K562 (cell line): ENCODE measurements around the gene WDR27. TPM values are rescaled to one million over a fixed set of nuclear protein-coding genes. Genes with fewer than 3 reads are reported as not detected.

Experiments used
- ARID1B ChIP-seq: fragments of 450-650 bp; IDR thresholded peaks from 2 replicates; pipeline ENCODE4 v1.6.1; 2016; ENCODE audit warnings: antibody characterized with exemption, mild to moderate bottlenecking, inconsistent platforms
- CREBBP ChIP-seq: IDR thresholded peaks from one replicate; pipeline ENCODE4 v1.6.1; 2012; ENCODE audit warnings: low read depth, mild to moderate bottlenecking, control low read depth, inconsistent platforms, low read length
- HMG20B ChIP-seq: fragments of 250-450 bp; sonication (Bioruptor Pico); IDR thresholded peaks from 2 replicates; pipeline ENCODE4 v1.5.0; 2021; ENCODE audit warnings: mild to moderate bottlenecking
- HNRNPK ChIP-seq: fragments of 200-400 bp; formaldehyde crosslinking; IDR thresholded peaks from one replicate; pipeline ENCODE4 v1.6.1; 2018; ENCODE audit warnings: mild to moderate bottlenecking, low read depth, low read length; ENCODE audit not compliant: poor library complexity, severe bottlenecking
- HNRNPUL1 ChIP-seq: fragments of 200-400 bp; formaldehyde crosslinking; IDR thresholded peaks from 2 replicates; pipeline ENCODE4 v1.6.1; 2017; ENCODE audit warnings: low read length
- HSF4 ChIP-seq: fragments of 250-450 bp; sonication (Bioruptor Pico); IDR thresholded peaks from 2 replicates; pipeline ENCODE4 v2.1.2; 2022; ENCODE audit warnings: mild to moderate bottlenecking, moderate library complexity, borderline replicate concordance
- JUN ChIP-seq, 2 experiments: sonication (generic) in 1 of 2; formaldehyde crosslinking in 1 of 2; IDR thresholded peaks; 2 replicates each; pipeline versions ENCODE4 v1.6.1 to v1.8.0; 2012 to 2022; ENCODE audit warnings: borderline replicate concordance in 2 of 2, mild to moderate bottlenecking in 2 of 2, improper control_type of control experiment in 1 of 2, low read depth in 1 of 2, low read length in 1 of 2, missing genetic modification reagents in 1 of 2
- KLF10 ChIP-seq: fragments of 250-450 bp; sonication (Bioruptor Pico); IDR thresholded peaks from 2 replicates; pipeline ENCODE4 v1.6.1; 2021; ENCODE audit warnings: matching md5 sums
- MEIS2 ChIP-seq: fragments of 450-650 bp; IDR thresholded peaks from 2 replicates; pipeline ENCODE4 v1.6.1; 2014; ENCODE audit warnings: mild to moderate bottlenecking; ENCODE audit not compliant: partially characterized antibody
- MYNN ChIP-seq, 2 experiments: sonication (generic); formaldehyde crosslinking in 1 of 2; IDR thresholded peaks; 2 replicates each; pipeline versions ENCODE4 v1.5.0 to v1.6.1; 2016 to 2020; ENCODE audit warnings: antibody characterized with exemption in 1 of 2, missing genetic modification reagents in 1 of 2
- PRPF4 ChIP-seq: fragments of 200-400 bp; formaldehyde crosslinking; IDR thresholded peaks from one replicate; pipeline ENCODE4 v1.6.1; 2017; ENCODE audit warnings: low read length, low read depth, mild to moderate bottlenecking; ENCODE audit not compliant: insufficient read depth, poor library complexity, severe bottlenecking
- RAD51 ChIP-seq: fragments of 450-650 bp; IDR thresholded peaks from 2 replicates; pipeline ENCODE4 v1.7.1; 2016; ENCODE audit warnings: low read depth, mild to moderate bottlenecking, borderline replicate concordance
- RBFOX2 ChIP-seq: fragments of 200-400 bp; formaldehyde crosslinking; IDR thresholded peaks from 2 replicates; pipeline ENCODE4 v1.6.1; 2017; ENCODE audit warnings: low read depth, mild to moderate bottlenecking, low read length, moderate library complexity
- RBM14 ChIP-seq: fragments of 200-400 bp; formaldehyde crosslinking; IDR thresholded peaks from 2 replicates; pipeline ENCODE4 v1.6.1; 2018; ENCODE audit warnings: low read depth, mild to moderate bottlenecking, low read length, moderate library complexity, borderline replicate concordance; ENCODE audit not compliant: insufficient read depth
- RFX1 ChIP-seq: fragments of 450-650 bp; IDR thresholded peaks from 2 replicates; pipeline ENCODE4 v1.6.1; 2016; ENCODE audit warnings: mild to moderate bottlenecking, moderate library complexity
- UBTF ChIP-seq, 2 experiments: IDR thresholded peaks; 2 replicates each; pipeline ENCODE4 v1.6.1; 2012; ENCODE audit warnings: improper control_type of control experiment in 2 of 2, low read depth in 2 of 2, low read length in 2 of 2, borderline replicate concordance in 1 of 2
- ZBTB12 ChIP-seq: fragments of 250-450 bp; sonication (Bioruptor Pico); IDR thresholded peaks from 2 replicates; pipeline ENCODE4 v1.4.0; 2020
- ZFP36 ChIP-seq: fragments of 150-350 bp; IDR thresholded peaks from 2 replicates; pipeline ENCODE4 v1.6.1; 2018; ENCODE audit warnings: low read length, low read depth; ENCODE audit not compliant: partially characterized antibody
- ZKSCAN1 ChIP-seq: fragments of 150-350 bp; IDR thresholded peaks from 2 replicates; pipeline ENCODE4 v1.6.1; 2016; ENCODE audit warnings: low read depth, low read length
- ZNF586 ChIP-seq: fragments of 450-650 bp; formaldehyde crosslinking; conservative IDR thresholded peaks from 2 replicates; pipeline ENCODE4 v1.4.0; 2020; ENCODE audit warnings: mild to moderate bottlenecking, moderate library complexity
- ZNF740 ChIP-seq, 3 experiments: fragments of 200-800 bp in 1 of 3; sonication (Bioruptor generic) in 1 of 3; sonication (generic) in 1 of 3; formaldehyde crosslinking in 1 of 3; IDR thresholded peaks; 2 replicates each; pipeline versions ENCODE4 v1.6.1 to v1.8.0; 2016 to 2022; ENCODE audit warnings: mild to moderate bottlenecking in 2 of 3, missing compliant biosample characterization in 2 of 3, missing genetic modification characterization in 2 of 3, missing genetic modification reagents in 1 of 3
- ZNF75A ChIP-seq: fragments of 450-650 bp; formaldehyde crosslinking; IDR thresholded peaks from 2 replicates; pipeline ENCODE4 v1.4.0; 2020; ENCODE audit warnings: mild to moderate bottlenecking
- polyA plus RNA-seq, 8 experiments: library from polyadenylated mRNA; depleted of rRNA in 4 of 8; stranded (reverse) in 5 of 8; unstranded in 3 of 8; fragments of >200 nt; fragmentation: Nextera tagmentation in 2 of 8; fragmentation: Illumina TruSeq in 1 of 8; extraction: Ambion mirVana in 2 of 8; extraction: Trizol in 1 of 8; gene quantifications; 2 replicates each; pipeline versions ENCODE4 v1.2.1 to v1.2.3, GENCODE V29; 2011 to 2014; ENCODE audit warnings: inconsistent platforms in 1 of 8, missing spikeins in 1 of 8
- total RNA-seq, 7 experiments: library from RNA; depleted of rRNA in 6 of 7; stranded (reverse); fragments of >200 nt in 6 of 7; fragmentation: Illumina TruSeq in 2 of 7; extraction: Trizol in 2 of 7; gene quantifications; 2 replicates each; pipeline versions ENCODE4 v1.2.1 to v1.2.3, GENCODE V29; 2011 to 2021; ENCODE audit warnings: low replicate concordance in 1 of 7

WDR27 gene
- total and polyA plus RNA-seq, 9 of the 15 experiments (the other 6 are each of a cell fraction or from before 2014, with no cell fraction given), result 4.3 to 77.2 (median 22.7) TPM

GRCh38 chr6:169701954-169702839, at the start of gene WDR27, which contains the start of gene C6orf120 (continued):
- TF ChIP-seq MYNN (IDR thresholded peaks at IDR 0.05) (peak; percentile 77; the same call in 1 of the 2 replicates), MYNN (CRISPR knock-in tag; IDR thresholded peaks at IDR 0.05) (no peak), ARID1B (no peak), JUN (IDR thresholded peaks at IDR 0.05; ENCODE audit: borderline replicate concordance, low read depth, low read length) (peak; percentile 40; the same call in 1 of the 2 replicates), JUN (CRISPR knock-in tag; IDR thresholded peaks at IDR 0.05; ENCODE audit: borderline replicate concordance) (peak; percentile 81), ZNF740 (CRISPR knock-in tag; IDR thresholded peaks at IDR 0.05) (peak; percentile 15; the same call in 1 of the 2 replicates), ZNF740 (tag; IDR thresholded peaks at IDR 0.05) (no peak), PRPF4 (peak; percentile 76), ZFP36 (no peak), CREBBP (no peak), HNRNPUL1 (no peak), RBM14 (peak; percentile 82; the same call in 1 of the 2 replicates), KLF10 (CRISPR knock-in tag) (no peak), ZNF586 (no peak), ZBTB12 (CRISPR knock-in tag) (peak; percentile 89), RAD51 (0 out of 2 replicates have a peak, but pooled peaks have one; percentile 6), ZKSCAN1 (no peak; the same call in 1 of the 2 replicates), RFX1 (peak; percentile 90), ZNF75A (CRISPR knock-in tag) (no peak), RBFOX2 (peak; percentile 99), HMG20B (CRISPR knock-in tag) (peak; percentile 38; the same call in 1 of the 2 replicates), MEIS2 (no peak), HSF4 (CRISPR knock-in tag) (no peak), UBTF (IDR thresholded peaks at IDR 0.05; ENCODE audit: borderline replicate concordance in 1 of 2, low read depth in 2 of 2, low read length in 2 of 2) (peak; percentile 56 to 84; a peak in 1 of 4 replicates), HNRNPK (peak; percentile 44)
